NCI-H526 treated with DMSO at 0.1 percent for 48 hours (cell line): ENCODE data around the gene CKB.
"Not testable (repeated sequence)": the region's sequence is repeated elsewhere in the genome, so short reads cannot be mapped to it uniquely, and the experiment has no call there.

Source experiments
- DNase-seq: peaks from one replicate; lab custom pipeline; 2025; lab: John Stamatoyannopoulos, UW

The CKB gene

DNA sequence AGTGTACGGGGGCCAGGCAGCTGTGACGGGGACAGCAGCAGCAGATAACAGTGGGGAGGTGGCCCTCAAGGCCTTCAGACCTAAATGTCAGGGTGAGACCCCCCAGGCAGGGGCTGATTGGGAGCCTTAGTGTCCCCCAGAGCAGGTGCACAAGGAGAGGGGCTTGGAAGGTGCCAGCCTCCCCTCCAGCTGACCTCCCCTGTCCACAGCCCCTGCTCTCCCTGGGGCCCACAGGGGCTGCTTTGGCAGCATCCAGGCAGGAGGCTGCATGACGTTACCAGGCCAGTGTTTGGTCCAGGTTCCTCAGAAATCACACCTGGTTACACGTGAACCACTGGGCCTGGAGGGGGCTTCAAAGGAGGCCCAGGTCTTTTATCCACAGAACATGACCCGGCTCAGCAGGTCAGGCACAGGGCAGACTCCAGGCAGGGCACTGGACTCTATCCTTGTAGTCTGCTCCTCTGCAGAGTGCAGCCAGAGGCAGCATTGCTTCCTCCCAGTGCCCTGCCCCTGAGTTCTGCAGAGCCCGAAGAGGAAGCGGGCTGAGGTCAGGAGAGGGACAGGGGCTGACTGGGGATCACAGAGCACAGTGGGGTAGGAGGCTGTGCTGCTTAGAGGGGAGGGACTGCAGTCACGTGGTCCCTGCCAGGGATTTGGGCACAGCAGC lies 3.8 kb upstream of the CKB start:
- no peak for DNase-seq

- not testable (repeated sequence) for DNase-seq
Observed at GRCh38 chr14:103525430-103526246, 3.0 kb upstream of the CKB start.

GRCh38 chr14:103524002-103524935 lies 1.6 kb upstream of the CKB start:
- DNase-seq: no peak

- no peak for DNase-seq
Observed at GRCh38 chr14:103523575-103523954, 935 bp upstream of the CKB start.

- DNase-seq: peak; percentile 21
Observed at GRCh38 chr14:103521951-103522563, 573 bp downstream of the CKB start.

- DNase-seq: no peak
Observed at GRCh38 chr14:103521438-103521950, 1.1 kb downstream of the CKB start.

GRCh38 chr14:103520657-103521437 lies 1.8 kb downstream of the CKB start:
- peak; percentile 51 for DNase-seq

GRCh38 chr14:103520269-103520656 lies 2.4 kb downstream of the CKB start:
- DNase-seq: no peak

DNA sequence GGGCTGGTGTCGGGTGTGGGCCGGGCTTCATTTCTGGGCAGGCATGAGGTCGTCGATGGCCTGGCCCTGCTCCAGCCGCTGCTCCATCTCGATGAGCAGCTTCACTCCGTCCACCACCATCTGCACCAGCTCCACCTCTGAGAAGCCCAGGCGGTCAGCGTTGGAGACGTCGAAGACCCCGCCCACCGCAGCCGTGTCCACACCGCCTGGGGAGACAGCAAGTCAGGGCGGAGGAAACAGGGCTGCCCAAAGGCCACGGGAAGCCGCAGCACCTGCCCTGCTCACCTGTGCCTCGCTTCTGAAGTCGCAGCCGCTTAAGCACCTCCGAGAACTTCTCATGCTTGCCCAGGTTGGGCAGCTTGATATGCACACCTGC lies 2.8 kb downstream of the CKB start:
- no peak for DNase-seq

DNA sequence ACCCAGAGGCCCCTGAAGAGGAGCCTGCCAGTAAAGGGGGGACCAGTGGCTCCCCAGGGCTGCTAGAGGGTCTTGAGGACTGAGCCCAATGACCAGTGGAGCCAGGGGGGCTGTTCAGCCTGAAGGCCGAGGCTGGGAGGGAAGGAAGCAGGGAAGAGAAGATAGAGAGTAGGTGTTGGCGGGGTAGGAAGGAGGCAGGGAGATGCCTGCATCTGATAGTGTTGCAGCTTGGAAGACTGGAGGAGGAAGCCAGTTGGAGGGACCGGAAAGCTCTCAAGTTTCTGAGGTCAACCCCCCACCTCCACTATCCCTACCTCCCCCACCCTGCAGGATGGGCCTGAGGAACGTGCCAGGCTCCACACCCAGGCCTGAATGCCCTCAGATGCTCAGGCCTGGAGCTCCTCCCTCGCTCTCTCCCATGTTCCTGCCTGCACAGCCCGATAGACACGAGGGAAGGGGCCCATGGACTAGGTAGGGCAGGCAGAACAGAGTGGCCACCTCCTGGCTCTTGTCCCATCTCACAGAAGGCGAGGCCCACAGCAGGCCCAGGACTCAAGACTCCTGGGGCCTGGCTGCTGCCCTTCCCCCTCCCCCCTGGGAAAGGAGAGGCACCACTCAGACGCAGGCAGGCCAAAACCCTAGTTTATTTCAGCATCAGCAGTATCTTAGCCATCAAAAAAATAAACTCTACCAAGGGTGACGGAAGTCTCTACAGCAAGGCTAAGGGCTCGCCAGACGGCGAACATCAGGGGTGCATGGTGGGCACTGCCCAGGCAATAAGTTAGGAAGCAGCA lies 3.4 kb downstream of the CKB start:
- DNase-seq: no peak

DNA sequence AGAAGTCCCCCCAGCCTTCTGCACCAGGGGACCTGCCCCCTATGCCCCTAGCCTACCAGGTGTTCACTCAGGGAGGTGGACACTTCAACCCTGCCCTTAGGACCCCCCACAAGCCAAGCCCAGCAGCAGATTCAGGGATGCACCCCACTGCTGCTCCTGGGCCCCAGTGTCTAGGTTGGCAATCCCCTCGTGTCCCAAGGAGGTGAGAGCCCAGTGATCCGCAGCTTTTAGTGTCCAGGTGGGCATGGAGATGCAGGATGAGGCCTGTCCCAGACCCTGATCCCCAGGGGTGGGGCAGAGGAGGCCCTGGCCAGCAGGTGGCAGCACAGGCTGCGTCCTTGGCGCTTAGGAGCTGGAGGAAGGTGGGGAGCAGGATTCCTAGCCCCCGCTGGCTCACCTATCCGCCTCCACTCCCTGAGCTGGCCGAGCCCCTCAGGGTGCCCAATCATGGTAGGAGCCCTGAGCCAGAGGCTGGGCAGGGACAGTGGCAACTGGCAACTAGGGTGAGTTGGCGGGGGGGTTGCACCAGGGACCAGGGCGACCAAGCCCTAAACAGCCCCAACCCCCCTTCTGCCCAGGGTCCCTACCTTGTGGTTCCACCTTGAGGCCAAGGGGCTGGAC lies 4.1 kb downstream of the CKB start:
- DNase-seq: peak; percentile 11

DNA sequence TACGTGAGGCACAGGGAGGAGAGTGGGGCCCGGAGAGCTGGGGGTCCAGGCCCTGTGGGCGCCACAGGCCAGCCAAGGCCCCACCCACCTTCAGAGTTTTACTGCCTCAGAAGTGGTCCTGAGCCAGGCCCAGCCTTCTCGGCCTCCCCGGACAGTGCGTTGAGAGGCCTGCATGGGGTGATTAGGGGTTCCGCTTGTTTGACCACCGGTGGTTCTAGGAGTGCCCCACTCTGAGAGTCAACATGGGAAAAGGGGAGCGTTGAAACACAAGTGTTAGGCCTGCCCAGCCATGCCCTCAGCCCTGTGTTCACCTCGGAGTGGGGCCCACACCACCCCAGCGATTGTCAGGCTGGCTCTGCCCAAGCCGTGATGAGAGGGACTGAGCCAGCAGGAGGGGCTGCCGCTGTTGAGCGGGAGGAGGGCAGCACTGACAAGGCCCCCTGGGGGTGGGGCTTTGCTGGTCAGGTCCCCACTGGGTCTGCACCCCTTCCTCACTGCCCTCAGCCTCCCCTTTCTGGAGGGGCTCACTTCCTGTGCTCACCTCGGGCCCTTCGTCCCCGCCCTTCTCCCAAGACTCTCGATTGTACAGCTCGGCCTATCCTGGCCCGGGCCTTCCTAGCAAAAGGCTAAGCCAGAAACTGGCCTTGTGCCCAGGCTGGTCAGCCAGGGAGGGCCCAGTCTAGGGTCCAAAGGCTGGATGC lies 4.8 kb downstream of the CKB start:
- no peak for DNase-seq

GRCh38 chr14:103517174-103517566 lies 5.5 kb downstream of the CKB start:
- no peak for DNase-seq

- no peak for DNase-seq
Observed at GRCh38 chr14:103516426-103517173, 6.0 kb downstream of the CKB start.

- DNase-seq: no peak
Observed at GRCh38 chr14:103514596-103515421, 7.8 kb downstream of the CKB start.

GRCh38 chr14:103512701-103513611 lies 9.7 kb downstream of the CKB start:
- DNase-seq: peak; percentile 91
